Liver (tissue), 9 donors: ENCODE results near the gene PRLHR. TPM values are rescaled to one million over a fixed set of nuclear protein-coding genes. Genes with fewer than 3 reads are reported as not detected.

Experiments
- DNase-seq: peaks from one replicate; pipeline ENCODE4 v3.0.0-alpha.2; 2017; ENCODE audit warnings: low spot score
- H3K27ac ChIP-seq, 2 donors: one replicate each; pipeline ENCODE4 v1.7.0; 2013; ENCODE audit warnings: inconsistent platforms in 2 of 2, low read length in 2 of 2, control low read depth in 1 of 2, low read depth in 1 of 2, mild to moderate bottlenecking in 1 of 2
- H3K27me3 ChIP-seq, 4 donors: one replicate each; pipeline versions ENCODE4 v1.6.1 to v1.7.0; 2013; ENCODE audit warnings: low read length in 3 of 4, inconsistent platforms in 1 of 4, mild to moderate bottlenecking in 1 of 4, moderate library complexity in 1 of 4; ENCODE audit not compliant: control insufficient read depth in 4 of 4, insufficient read depth in 4 of 4
- H3K36me3 ChIP-seq, 4 donors: one replicate each; pipeline versions ENCODE4 v1.6.1 to v1.7.0; 2013; ENCODE audit warnings: low read length in 3 of 4, mild to moderate bottlenecking in 3 of 4, low read depth in 1 of 4, moderate library complexity in 1 of 4; ENCODE audit not compliant: control insufficient read depth in 4 of 4, insufficient read depth in 3 of 4
- H3K4me1 ChIP-seq, 4 donors: one replicate each; pipeline versions ENCODE4 v1.6.1 to v1.7.0; 2013; ENCODE audit warnings: low read length in 3 of 4, mild to moderate bottlenecking in 3 of 4, moderate library complexity in 1 of 4; ENCODE audit not compliant: control insufficient read depth in 4 of 4, insufficient read depth in 4 of 4
- H3K4me3 ChIP-seq, 3 donors: one replicate each; pipeline versions ENCODE4 v1.6.1 to v1.7.0; 2013; ENCODE audit warnings: low read length in 3 of 3, control low read depth in 1 of 3, low read depth in 1 of 3, mild to moderate bottlenecking in 1 of 3
- H3K9ac ChIP-seq, 2 donors: one replicate each; pipeline ENCODE4 v1.7.0; 2013; ENCODE audit warnings: low read length in 2 of 2, mild to moderate bottlenecking in 2 of 2, moderate library complexity in 2 of 2, control low read depth in 1 of 2, low read depth in 1 of 2
- H3K9me3 ChIP-seq, 4 donors: one replicate each; pipeline versions ENCODE4 v1.6.1 to v1.7.0; 2013; ENCODE audit warnings: low read length in 3 of 4; ENCODE audit not compliant: control insufficient read depth in 4 of 4
- CTCF ChIP-seq: fragments of 150-350 bp; IDR thresholded peaks from 2 replicates; pipeline ENCODE4 v1.5.1; 2017; ENCODE audit warnings: improper control_type of control experiment, low read depth, low read length; ENCODE audit not compliant: missing input control
- EGR1 ChIP-seq, 2 donors: IDR thresholded peaks; 2 replicates each; pipeline ENCODE4 v1.6.1; 2016 to 2018; ENCODE audit warnings: antibody characterized with exemption in 2 of 2, low read depth in 2 of 2
- FOXA1 ChIP-seq: IDR thresholded peaks from 2 replicates; pipeline ENCODE4 v1.6.1; 2016; ENCODE audit warnings: antibody characterized with exemption
- FOXA2 ChIP-seq: IDR thresholded peaks from 2 replicates; pipeline ENCODE4 v1.6.1; 2016; ENCODE audit warnings: antibody characterized with exemption
- GABPA ChIP-seq, 2 donors: IDR thresholded peaks in 1 of 2; conservative IDR thresholded peaks in 1 of 2; 2 replicates each; pipeline ENCODE4 v1.6.1; 2016; ENCODE audit warnings: antibody characterized with exemption in 2 of 2, mild to moderate bottlenecking in 1 of 2, moderate library complexity in 1 of 2
- HNF4A ChIP-seq, 2 donors: conservative IDR thresholded peaks; 2 replicates each; pipeline ENCODE4 v1.6.1; 2016; ENCODE audit warnings: antibody characterized with exemption in 2 of 2, mild to moderate bottlenecking in 2 of 2
- HNF4G ChIP-seq: IDR thresholded peaks from 2 replicates; pipeline ENCODE4 v1.6.1; 2016; ENCODE audit warnings: antibody characterized with exemption
- JUND ChIP-seq, 2 donors: IDR thresholded peaks; 2 replicates each; pipeline ENCODE4 v1.6.1; 2016; ENCODE audit warnings: antibody characterized with exemption in 2 of 2
- MAX ChIP-seq: IDR thresholded peaks from 2 replicates; pipeline ENCODE4 v1.6.1; 2016; ENCODE audit warnings: antibody characterized with exemption
- NR2F2 ChIP-seq: IDR thresholded peaks from 2 replicates; pipeline ENCODE4 v1.6.1; 2016; ENCODE audit warnings: antibody characterized with exemption
- RAD21 ChIP-seq, 2 donors: IDR thresholded peaks; 2 replicates each; pipeline ENCODE4 v1.6.1; 2016; ENCODE audit warnings: antibody characterized with exemption in 2 of 2, mild to moderate bottlenecking in 2 of 2
- RXRA ChIP-seq, 2 donors: IDR thresholded peaks; 2 replicates each; pipeline ENCODE4 v1.6.1; 2017 to 2018; ENCODE audit warnings: antibody characterized with exemption in 2 of 2, mild to moderate bottlenecking in 1 of 2
- SP1 ChIP-seq: IDR thresholded peaks from 2 replicates; pipeline ENCODE4 v1.6.1; 2018; ENCODE audit warnings: antibody characterized with exemption, mild to moderate bottlenecking
- YY1 ChIP-seq: IDR thresholded peaks from 2 replicates; pipeline ENCODE4 v1.6.1; 2016; ENCODE audit warnings: antibody characterized with exemption, mild to moderate bottlenecking
- WGBS: extraction: QIAGEN DNeasy Blood & Tissue Kit; methylation state at CpG from one replicate; pipeline ENCODE4 v1.1.7; 2013; 5-methylcytosine and 5-hydroxymethylcytosine counted together
- polyA plus RNA-seq, 2 donors: library from polyadenylated mRNA; stranded (reverse) in 1 of 2; unstranded in 1 of 2; fragments of 200-250 nt in 1 of 2; fragments of >200 nt in 1 of 2; fragmentation: Nextera tagmentation in 1 of 2; extraction: Ambion mirVana in 1 of 2; gene quantifications; one replicate each; pipeline versions ENCODE4 v1.2.1 to v1.2.3, GENCODE V29; 2013 to 2015
- total RNA-seq, 2 donors: library from RNA; depleted of rRNA; stranded (reverse); fragments of >200 nt; gene quantifications; one replicate each; pipeline ENCODE4 v1.2.3, GENCODE V29; 2014
- TF ChIP-seq, protein P1 (sequence below): IDR thresholded peaks from 2 replicates; pipeline ENCODE4 v1.6.1; 2016; ENCODE audit warnings: antibody characterized with exemption
- TF ChIP-seq, protein P2 (sequence below): IDR thresholded peaks from 2 replicates; pipeline ENCODE4 v1.6.1; 2016; ENCODE audit warnings: antibody characterized with exemption
- TF ChIP-seq, protein P3 (sequence below): IDR thresholded peaks from 2 replicates; pipeline ENCODE4 v1.6.1; 2016; ENCODE audit warnings: antibody characterized with exemption, mild to moderate bottlenecking
- donor health status: healthy.
- donor health status: healthy.
- donor health status: healthy.
- donor health status: healthy.
- donor health status: healthy.

The PRLHR gene
- total and polyA plus RNA-seq, 4 donors, result under 0.01 to 0.08 TPM; not detected in 2

DNA sequence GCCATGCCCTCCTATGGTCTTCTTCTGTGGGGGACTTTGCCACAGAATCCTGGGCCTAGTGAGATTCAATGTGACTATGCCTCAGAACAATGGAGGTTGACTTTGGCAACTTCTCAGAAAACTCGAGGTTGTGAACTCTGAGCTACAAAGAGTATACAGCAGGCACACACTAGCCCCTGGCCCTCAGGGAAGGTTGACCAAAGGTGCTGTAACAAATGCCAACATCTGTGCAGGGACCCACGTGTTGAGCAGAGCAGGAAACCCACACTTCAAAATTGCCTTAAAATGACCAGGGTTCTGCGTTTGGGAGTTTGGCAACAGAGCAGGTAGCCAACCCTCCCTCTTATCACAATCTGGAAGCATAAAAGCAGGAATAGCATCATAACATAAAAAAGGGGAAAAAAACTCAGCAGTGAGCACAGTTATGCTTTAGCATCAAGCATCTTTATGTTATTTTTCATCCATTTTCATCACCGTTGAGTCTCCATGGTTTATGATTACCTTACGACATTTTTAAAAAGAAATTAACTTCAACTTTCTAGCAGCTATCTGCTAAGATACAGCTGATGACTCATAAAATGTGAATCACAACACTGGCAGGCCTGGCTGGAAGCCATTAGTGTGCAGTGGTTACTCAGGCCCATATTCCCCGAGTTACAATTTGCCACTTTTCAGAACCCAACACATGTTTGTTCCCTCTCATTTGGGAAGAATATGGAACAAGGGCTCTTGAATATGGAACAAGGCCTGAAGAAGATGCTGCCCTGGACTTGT lies 11.1 kb downstream of the PRLHR start:
- H3K9ac ChIP-seq, result no peak overlapping the region
- H3K4me1 ChIP-seq, result peaks cover 0 to 4% (median 0%) of the 10 kb centered on the region in 4 donors
- H3K4me3 ChIP-seq, result no peak overlapping the region
- TF ChIP-seq, protein P1, sequence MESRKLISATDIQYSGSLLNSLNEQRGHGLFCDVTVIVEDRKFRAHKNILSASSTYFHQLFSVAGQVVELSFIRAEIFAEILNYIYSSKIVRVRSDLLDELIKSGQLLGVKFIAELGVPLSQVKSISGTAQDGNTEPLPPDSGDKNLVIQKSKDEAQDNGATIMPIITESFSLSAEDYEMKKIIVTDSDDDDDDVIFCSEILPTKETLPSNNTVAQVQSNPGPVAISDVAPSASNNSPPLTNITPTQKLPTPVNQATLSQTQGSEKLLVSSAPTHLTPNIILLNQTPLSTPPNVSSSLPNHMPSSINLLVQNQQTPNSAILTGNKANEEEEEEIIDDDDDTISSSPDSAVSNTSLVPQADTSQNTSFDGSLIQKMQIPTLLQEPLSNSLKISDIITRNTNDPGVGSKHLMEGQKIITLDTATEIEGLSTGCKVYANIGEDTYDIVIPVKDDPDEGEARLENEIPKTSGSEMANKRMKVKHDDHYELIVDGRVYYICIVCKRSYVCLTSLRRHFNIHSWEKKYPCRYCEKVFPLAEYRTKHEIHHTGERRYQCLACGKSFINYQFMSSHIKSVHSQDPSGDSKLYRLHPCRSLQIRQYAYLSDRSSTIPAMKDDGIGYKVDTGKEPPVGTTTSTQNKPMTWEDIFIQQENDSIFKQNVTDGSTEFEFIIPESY, result no peak
- no peak for TF ChIP-seq NR2F2
- no peak for TF ChIP-seq MAX
- TF ChIP-seq FOXA1, result no peak
- TF ChIP-seq, protein P2, sequence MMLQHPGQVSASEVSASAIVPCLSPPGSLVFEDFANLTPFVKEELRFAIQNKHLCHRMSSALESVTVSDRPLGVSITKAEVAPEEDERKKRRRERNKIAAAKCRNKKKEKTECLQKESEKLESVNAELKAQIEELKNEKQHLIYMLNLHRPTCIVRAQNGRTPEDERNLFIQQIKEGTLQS, result no peak
- no peak for TF ChIP-seq JUND (IDR thresholded peaks at IDR 0.05)
- no peak for TF ChIP-seq RAD21 (IDR thresholded peaks at IDR 0.05)
- TF ChIP-seq, protein P3, sequence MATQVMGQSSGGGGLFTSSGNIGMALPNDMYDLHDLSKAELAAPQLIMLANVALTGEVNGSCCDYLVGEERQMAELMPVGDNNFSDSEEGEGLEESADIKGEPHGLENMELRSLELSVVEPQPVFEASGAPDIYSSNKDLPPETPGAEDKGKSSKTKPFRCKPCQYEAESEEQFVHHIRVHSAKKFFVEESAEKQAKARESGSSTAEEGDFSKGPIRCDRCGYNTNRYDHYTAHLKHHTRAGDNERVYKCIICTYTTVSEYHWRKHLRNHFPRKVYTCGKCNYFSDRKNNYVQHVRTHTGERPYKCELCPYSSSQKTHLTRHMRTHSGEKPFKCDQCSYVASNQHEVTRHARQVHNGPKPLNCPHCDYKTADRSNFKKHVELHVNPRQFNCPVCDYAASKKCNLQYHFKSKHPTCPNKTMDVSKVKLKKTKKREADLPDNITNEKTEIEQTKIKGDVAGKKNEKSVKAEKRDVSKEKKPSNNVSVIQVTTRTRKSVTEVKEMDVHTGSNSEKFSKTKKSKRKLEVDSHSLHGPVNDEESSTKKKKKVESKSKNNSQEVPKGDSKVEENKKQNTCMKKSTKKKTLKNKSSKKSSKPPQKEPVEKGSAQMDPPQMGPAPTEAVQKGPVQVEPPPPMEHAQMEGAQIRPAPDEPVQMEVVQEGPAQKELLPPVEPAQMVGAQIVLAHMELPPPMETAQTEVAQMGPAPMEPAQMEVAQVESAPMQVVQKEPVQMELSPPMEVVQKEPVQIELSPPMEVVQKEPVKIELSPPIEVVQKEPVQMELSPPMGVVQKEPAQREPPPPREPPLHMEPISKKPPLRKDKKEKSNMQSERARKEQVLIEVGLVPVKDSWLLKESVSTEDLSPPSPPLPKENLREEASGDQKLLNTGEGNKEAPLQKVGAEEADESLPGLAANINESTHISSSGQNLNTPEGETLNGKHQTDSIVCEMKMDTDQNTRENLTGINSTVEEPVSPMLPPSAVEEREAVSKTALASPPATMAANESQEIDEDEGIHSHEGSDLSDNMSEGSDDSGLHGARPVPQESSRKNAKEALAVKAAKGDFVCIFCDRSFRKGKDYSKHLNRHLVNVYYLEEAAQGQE, result no peak
- no peak for TF ChIP-seq HNF4A (conservative IDR thresholded peaks at IDR 0.05)
- TF ChIP-seq EGR1 (IDR thresholded peaks at IDR 0.05; ENCODE audit: low read depth in 2 of 2), result no peak
- TF ChIP-seq SP1, result no peak
- TF ChIP-seq YY1, result no peak
- TF ChIP-seq FOXA2, result no peak
- no peak for TF ChIP-seq GABPA (IDR thresholded peaks at IDR 0.05 in 1 of 2, conservative IDR thresholded peaks at IDR 0.05 in 1 of 2)
- no peak for TF ChIP-seq HNF4G
- no peak for TF ChIP-seq RXRA (IDR thresholded peaks at IDR 0.05)
- TF ChIP-seq CTCF, result no peak
- H3K36me3 ChIP-seq, result no peaks in the 10 kb centered on the region
- peaks cover 0 to 3% (median 0%) of the 10 kb centered on the region in 4 donors for H3K27me3 ChIP-seq
- no peak for DNase-seq
- peaks cover 0 to 4% (median 1%) of the 10 kb centered on the region in 4 donors for H3K9me3 ChIP-seq
- H3K27ac ChIP-seq, result no peak overlapping the region
- 78% methylated on average over 6 of the region's 6 CpGs for WGBS
